ENCODE measurements around the gene NXNL2. TPM values are rescaled to one million over a fixed set of nuclear protein-coding genes. Genes with fewer than 3 reads are reported as not detected.
A peak's percentile ranks its signal among the peaks of the same experiment; 100 is the strongest.

The NXNL2 gene
- total RNA-seq, 1 donor from 2014 or later: 15.3 TPM

DNA sequence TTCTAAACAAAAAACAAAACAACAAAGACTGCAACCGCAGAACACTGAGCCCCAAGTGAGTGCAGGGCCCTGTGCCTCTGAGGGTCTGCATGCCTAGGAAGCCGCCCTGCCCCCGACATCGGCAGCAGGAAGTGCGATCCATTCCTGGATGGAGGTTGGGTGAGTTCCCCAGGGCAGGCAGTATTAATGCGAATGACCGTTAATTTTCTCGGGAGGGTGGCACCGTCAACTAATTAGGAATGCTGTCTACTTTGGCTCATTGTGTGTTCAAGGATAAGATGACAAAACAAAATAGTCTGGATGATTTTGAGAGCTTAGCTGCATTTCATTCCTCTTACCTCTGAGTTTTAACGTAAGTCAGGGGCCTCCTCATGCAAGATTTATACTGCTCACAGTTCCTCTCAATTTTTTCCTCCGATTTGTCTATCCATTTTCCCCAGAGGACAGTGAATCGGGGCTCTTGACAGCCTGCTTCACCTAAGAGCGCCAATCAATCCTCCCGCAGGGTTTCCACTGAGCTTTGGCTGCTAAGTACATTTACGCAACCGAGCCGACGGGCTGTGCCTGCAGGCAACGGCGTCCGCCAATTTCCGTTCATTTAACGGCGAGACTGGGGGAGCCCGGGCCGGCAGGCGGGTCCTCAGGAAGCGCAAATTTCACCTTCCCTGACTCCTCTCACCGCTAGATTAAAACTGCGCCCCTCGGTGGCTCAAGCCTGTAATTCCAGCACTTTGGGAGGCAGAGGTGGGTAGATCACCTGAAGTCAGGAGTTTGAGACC lies 2.9 kb upstream of the NXNL2 start:
- DNase-seq (ENCODE audit: low read depth): peak; percentile 79

GRCh38 chr9:88533951-88534455 lies 975 bp upstream of the NXNL2 start:
- peak; percentile 44 for DNase-seq (ENCODE audit: low read depth)

GRCh38 chr9:88535226-88536022 lies 446 bp downstream of the NXNL2 start:
- no peak for DNase-seq (ENCODE audit: low read depth)

DNA sequence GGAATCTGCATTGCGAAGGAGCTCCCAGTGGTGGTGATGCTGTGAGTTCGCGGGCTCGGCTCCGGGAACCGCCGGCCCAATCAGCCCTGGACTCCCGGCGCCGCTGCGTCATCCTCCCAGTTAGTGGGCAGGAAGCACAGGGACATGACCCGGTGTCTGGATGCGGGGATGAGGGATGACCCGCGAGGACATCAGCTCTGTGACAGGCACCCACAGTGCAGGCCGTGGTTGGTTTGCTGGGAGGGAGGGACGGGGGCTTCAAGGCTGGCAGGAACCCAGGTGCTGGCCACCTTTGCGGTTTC lies 996 bp downstream of the NXNL2 start:
- DNase-seq (ENCODE audit: low read depth): no peak

DNA sequence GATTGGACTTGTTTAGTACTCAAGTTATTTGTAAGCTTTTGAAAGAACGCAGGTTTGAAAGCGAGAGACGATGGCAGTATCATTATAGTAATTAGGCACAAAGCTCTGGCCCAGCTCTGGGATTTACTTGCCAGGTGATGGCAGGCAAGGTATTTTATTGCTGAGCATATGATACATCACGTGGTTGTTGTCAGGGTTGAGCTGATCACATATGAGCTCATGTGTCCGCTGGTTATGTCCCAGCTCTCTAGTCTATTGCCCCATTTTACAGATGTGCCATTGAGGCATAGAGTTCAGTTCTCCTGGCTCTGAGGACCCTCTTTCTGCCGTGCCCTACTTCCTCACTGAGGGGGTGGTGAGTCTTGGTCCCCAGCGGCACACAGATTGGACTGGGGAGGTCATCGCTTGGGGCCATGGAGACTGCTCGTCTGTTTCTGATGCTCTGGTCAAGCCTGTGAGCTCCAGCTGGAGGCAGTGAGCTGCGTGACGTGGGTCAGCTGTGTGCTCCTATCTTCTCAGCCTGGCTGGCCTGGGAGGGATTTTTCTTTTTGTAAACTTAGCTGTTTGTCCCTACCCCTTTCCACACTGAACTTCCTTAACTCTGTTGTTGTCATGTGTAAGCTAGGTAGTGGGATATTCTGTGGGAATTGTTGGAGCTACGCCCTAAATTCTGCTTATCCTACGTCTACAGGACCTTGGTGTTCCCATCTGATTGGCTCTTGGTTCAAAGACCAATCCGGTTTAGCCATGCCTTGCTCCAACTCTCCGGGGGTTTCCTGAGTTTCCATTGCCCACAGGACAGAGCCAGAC lies 2.2 kb downstream of the NXNL2 start:
- DNase-seq (ENCODE audit: low read depth): peak; percentile 100

DNA sequence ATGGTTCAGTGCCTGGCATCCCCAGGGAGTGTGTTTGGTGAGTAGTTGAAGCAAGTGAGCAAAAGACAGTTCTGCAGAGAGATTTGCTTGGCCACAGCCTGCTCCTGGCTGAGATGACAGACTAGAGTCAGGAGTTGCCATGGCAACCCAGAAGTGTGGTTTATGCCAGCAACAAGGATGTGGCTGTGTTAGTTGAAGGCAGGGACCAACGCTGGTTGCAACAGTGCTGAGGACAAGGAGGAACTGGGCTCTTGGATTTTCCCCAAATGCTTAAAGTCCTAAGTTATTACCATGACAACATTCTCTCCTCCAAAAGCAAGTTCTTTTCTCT lies 2.7 kb downstream of the NXNL2 start:
- DNase-seq (ENCODE audit: low read depth): no peak

DNA sequence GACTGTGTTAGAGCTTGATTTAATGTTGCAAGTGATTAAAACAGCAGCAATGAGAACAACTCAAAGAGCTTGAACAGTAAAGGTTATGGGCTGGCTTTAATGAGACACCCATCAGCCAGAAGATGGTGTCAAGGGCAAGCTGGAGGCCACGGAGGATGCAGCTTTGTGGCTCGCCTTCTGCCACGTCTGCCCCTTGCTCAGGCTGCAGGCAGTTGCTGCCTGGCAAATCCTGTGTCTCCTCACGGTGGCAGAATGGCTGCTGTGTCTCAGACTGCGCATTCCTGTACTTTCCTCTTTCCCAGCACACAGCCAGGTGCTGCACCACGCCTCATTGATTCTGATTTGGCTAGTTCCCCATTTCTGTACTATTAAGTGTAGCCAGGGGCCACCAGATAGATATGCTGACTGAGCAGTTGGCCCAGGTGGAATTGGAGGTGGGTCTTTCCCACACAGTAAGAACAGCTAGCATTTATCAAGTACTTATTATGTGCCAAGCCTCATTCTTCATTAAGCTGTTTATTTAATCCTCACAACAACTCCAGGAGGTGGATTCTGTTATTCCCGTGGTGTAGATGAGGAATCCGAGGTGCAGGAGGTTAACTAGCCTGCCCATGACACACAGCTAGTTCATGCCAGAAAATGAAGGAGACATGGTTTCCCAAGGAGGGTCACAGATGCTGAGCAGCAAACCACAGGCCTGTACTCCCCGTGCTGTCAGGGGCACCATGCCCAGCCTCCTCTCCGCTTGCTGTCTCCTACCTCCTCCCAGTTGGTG lies 3.5 kb downstream of the NXNL2 start:
- peak; percentile 97 for DNase-seq (ENCODE audit: low read depth)

DNA sequence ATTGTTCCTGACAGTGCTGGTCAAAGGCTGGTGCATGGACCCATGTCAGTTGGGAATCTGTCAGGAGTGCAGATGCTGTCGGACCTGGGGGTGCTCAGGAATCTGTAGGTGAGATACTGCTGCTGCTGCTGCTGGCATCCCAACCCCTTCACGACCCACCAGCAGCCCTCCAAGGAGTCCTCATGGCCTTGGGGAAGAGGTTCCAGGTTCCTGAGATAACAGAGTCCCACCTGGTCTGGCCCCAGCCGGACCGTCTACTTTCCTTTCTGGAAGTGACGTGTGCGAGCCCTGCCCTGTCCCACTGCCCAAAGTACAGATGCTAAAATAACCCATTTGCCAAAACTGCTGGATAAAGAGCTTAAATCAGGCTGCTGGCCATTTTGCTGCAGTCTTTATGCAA lies 4.3 kb downstream of the NXNL2 start:
- DNase-seq (ENCODE audit: low read depth): no peak

- no peak for DNase-seq (ENCODE audit: low read depth)
Measured at GRCh38 chr9:88540251-88540763, 5.3 kb downstream of the NXNL2 start.

GRCh38 chr9:88544245-88544644 lies 9.3 kb downstream of the NXNL2 start:
- DNase-seq (ENCODE audit: low read depth): no peak

GRCh38 chr9:88551546-88552137 lies 16.7 kb downstream of the NXNL2 start:
- no peak for DNase-seq (ENCODE audit: low read depth)

DNA sequence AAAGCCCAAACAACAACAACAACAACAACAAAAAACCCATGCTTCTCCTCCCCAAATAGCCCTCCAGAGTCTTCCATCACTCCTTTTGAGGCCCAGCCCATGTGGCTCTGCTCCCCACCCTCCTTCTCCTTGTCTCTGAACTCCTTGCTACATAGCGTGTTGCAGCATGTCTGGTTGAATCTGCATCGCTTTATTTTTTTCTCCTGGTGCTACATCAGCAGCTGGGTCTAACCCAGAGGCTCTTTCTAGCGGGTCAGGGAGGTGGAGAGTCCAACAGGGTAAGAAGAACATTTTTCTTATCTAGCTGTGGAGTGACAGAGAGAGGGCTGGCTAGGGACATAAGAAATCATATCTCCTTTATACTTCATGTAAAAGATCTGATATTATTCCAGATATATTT lies 18.4 kb downstream of the NXNL2 start:
- DNase-seq (ENCODE audit: low read depth): no peak

DNA sequence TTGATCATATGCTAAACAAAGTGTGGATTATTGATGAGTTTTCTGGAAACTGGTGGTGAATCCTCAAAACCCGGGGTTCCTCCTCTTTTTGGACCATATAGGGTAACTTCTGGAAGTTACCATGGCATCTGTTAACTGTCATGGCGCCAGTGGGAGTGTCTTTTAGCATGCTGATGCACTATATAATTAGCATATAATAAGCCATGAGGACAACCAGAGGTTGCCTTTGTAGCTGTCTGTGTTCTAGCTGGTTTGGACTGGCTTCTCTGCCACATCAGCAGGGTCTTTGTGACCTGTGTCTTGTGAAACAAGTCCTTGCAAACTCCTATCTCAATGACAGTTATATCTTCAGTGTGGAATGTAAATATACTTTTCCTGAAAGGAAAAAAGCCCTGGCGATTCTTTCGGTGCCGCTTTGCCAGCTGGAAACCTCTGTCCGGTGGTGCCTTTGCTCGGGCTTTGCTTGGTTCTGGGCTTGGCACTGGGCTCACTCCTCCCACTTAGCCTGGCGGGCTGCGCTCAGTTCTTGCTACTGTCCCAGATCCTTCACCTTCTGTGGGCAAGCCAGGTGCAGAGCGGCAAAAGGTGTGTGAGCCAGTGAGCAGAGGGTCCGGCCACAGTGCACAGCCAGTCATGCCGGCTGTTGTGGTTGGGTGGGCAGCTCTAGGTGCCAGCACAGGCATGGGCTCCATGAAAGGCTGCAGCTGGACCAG lies 20.4 kb downstream of the NXNL2 start:
- DNase-seq (ENCODE audit: low read depth): no peak

DNA sequence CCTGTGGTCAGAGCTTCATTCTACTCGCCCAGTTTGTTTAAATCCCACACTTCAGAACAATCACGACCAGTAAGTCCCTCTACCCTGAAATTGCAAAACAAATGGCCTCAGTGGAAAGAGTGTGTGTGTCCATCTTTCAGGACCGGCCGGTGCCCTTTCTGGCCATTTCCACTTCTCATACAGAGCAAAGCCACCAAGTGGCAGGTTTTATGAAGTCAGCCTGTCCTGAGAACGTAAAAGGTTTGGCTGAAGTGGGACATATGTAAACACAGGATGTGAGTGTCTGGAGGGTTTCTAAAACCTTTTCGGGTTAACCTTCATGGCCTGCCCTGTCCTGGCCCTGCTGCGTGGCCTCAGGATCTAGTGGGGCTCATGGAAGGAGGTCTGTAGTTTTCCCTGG lies 24.7 kb downstream of the NXNL2 start:
- no peak for DNase-seq (ENCODE audit: low read depth)

DNA sequence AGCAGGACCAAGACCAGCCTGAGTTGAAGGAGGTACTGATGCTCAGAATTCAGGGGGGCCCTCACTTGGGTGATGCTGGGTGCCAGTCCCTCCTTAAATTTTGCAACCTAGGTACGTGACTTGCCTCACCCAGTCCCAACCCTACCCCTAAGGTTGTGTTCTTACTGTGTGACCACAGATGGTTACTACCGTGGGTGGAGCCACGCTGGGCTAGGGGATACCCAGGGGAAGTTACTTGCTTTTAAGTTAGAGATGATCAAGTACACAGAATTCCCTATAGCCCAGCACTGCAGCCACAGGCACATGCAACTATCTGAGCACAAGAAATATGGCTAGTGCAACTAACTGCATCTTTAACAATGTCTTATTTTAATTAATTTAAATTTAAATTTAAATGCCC lies 32.9 kb downstream of the NXNL2 start:
- no peak for DNase-seq (ENCODE audit: low read depth)

DNA sequence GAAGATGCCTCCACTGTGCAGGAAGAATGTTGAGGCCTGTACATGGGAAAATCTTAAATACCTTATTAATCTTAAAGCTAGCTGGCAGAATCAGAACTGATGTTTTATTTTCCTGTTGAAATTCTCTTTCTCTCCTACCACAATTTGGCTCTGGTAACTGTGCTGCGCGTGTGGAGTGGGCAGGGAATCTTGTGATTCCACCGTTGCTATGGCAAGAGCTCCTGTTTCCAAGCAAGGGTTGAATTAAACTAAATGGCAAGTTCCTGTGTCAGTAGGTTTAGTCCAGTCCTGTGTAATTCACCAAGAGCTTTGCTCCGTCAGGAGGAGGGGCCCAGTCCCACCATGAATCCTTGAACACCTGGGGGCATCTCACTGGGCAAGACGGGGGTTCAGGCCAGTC lies 36.4 kb downstream of the NXNL2 start:
- DNase-seq (ENCODE audit: low read depth): no peak

DNA sequence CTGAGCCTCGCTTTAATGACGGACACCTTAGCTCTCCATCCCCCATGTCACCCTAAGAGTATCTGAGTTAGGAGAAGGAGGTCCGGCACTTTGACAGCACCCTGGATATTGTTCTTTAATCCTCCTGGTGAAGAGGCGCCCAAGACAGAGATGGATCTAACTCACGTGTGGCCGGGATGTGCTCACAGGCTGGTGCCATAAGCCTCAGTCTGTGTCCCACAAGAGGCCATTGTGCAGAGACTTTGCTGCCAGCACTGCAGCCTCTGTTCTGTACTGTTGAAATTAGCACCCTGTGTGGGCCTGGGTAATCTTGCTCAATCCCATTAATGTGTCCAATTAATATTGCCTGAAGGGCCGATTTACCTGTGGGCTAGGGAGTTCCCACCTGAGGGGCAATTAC lies 37.7 kb downstream of the NXNL2 start:
- DNase-seq (ENCODE audit: low read depth): no peak

DNA sequence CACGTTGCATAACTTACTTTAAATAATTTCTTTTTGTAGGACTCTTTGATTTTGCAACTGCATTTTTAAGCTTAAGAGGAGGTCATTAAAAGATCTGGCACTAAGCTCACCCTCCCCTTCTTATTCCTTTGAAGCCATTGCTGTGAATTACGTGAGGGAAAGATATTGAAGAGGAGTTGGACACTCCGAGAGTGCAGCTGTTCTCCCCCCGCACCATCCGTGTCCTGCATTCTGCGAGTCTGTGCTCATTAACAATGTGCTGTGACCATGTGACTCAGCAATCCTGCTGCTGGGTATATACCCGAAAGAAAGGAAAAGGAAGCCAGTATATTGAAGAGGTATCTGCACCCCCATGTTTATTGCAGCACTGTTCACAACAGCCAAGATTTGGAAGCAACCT lies 40.0 kb downstream of the NXNL2 start:
- peak; percentile 43 for DNase-seq (ENCODE audit: low read depth)

- no peak for DNase-seq (ENCODE audit: low read depth)
Measured at GRCh38 chr9:88577256-88578120, 42.5 kb downstream of the NXNL2 start.

All from renal cortical epithelial cell (primary cell).